ENCODE measurements around the gene PGF.

DNA sequence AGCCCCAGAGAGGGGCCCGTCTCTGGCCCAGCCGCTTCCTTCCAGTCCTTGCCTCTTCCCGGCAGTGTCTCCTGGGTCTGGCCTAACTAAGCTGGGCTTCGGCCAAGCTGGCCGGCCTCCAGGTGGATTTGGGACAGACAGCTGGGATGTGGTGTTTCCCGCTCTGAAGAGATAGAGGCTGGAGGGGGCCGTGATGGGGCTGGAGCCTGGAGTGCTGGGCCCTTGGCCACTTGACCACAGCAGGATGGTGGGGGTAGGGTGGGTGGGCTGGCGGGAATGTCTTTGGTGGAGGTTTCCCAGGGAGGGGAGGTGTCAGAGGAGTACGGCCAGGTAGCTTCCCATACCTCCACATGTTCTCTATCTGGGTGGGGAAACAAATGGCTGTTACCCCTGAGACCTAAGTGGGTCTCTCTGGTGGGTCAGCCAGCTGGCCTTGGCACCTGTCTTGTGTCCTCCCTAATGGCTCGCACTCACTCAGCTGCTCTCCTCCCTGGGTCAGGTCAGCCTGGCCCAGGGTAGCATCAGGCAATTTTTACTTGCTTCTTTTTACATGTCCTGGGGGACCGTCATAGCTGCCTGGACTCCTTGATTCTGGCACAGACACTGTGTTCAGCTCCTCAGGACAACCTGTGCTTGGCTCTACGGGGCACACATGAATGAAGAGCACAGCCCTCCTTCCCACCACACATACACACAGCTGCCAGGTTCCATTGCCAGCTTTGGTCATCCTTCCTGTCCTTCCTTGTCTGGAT is 19.8 kb upstream of the PGF start:
- TF ChIP-seq, protein P1, sequence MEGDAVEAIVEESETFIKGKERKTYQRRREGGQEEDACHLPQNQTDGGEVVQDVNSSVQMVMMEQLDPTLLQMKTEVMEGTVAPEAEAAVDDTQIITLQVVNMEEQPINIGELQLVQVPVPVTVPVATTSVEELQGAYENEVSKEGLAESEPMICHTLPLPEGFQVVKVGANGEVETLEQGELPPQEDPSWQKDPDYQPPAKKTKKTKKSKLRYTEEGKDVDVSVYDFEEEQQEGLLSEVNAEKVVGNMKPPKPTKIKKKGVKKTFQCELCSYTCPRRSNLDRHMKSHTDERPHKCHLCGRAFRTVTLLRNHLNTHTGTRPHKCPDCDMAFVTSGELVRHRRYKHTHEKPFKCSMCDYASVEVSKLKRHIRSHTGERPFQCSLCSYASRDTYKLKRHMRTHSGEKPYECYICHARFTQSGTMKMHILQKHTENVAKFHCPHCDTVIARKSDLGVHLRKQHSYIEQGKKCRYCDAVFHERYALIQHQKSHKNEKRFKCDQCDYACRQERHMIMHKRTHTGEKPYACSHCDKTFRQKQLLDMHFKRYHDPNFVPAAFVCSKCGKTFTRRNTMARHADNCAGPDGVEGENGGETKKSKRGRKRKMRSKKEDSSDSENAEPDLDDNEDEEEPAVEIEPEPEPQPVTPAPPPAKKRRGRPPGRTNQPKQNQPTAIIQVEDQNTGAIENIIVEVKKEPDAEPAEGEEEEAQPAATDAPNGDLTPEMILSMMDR (IDR thresholded peaks at IDR 0.05; ENCODE audit: poor library complexity): no peak
- no peak for TF ChIP-seq EZH2 (IDR thresholded peaks at IDR 0.05; ENCODE audit: borderline replicate concordance)

Measured in hepatocyte (in vitro differentiated cells).